Measurements from ENCODE around the gene DNAJC8.

The DNAJC8 gene

DNA sequence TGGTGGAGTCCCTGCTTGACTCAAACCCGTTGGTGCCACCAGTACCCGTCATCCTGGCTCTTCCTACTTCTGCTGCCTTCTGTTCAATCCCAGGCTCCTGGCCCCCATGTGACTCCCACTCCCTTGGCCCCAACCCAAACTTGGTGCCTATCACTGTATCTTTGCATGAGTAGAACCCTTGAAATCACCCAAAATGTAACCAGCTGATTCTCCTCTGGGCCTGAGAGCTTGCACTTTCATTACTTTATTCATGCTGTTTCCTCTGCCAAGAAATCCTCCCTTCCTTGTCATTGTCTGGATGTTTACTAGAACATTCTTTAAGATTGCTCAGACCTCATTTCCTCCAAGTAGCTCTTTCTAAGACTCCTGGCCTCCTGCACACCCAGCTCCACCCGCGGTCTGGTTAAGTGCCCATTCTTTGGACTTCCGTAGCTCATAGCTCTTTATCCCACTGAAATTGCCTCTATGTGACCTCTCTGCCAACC is 72.0 kb downstream of the DNAJC8 start:
- DNase-seq (ENCODE audit: insufficient read length), result no peak
- FAIRE-seq, result no peak

GRCh38 chr1:28159680-28160079 is 73.1 kb downstream of the DNAJC8 start:
- FAIRE-seq, result no peak
- no peak for DNase-seq (ENCODE audit: insufficient read length)
- no peak for TF ChIP-seq POLR2A (IDR thresholded peaks at IDR 0.05; ENCODE audit: low read depth, low read length)
- TF ChIP-seq POLR2AphosphoS5 (IDR thresholded peaks at IDR 0.05; ENCODE audit: low read depth, low read length), result no peak
- TF ChIP-seq TAF1 (IDR thresholded peaks at IDR 0.05; ENCODE audit: borderline replicate concordance, low read depth, low read length), result no peak

More for the DNA sequence above, 72.0 kb downstream of the DNAJC8 start:
- TF ChIP-seq POLR2AphosphoS5 (IDR thresholded peaks at IDR 0.05; ENCODE audit: low read depth, low read length), result no peak
- TF ChIP-seq TAF1 (IDR thresholded peaks at IDR 0.05; ENCODE audit: borderline replicate concordance, low read depth, low read length), result no peak
- TF ChIP-seq POLR2A (IDR thresholded peaks at IDR 0.05; ENCODE audit: low read depth, low read length), result no peak

DNA sequence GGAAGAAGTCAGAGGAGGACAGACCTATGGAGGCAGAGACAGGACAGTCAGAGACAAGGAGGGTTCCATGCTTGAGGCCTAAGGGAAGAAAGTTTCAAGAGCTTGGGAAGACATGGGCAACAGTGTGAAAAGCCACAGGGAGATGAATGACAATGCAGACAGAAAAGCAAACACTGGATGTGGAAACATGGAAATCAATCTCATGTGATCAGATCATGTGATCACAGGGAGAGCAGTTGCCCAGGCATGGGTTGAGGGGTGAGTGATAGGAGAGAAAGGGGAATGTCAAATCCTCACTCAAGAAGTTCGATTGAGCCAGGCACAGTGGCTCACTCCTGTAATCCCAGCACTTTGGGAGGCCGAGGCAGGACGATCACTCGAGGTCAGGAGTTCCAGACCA is 73.6 kb downstream of the DNAJC8 start:
- TF ChIP-seq POLR2A (IDR thresholded peaks at IDR 0.05; ENCODE audit: low read depth, low read length) (no peak), TAF1 (IDR thresholded peaks at IDR 0.05; ENCODE audit: borderline replicate concordance, low read depth, low read length) (no peak), POLR2AphosphoS5 (IDR thresholded peaks at IDR 0.05; ENCODE audit: low read depth, low read length) (no peak)
- DNase-seq (ENCODE audit: insufficient read length) (no peak), FAIRE-seq (no peak)

GRCh38 chr1:28157894-28158293 is 74.9 kb downstream of the DNAJC8 start:
- TF ChIP-seq POLR2A (IDR thresholded peaks at IDR 0.05; ENCODE audit: low read depth, low read length) (no peak), POLR2AphosphoS5 (IDR thresholded peaks at IDR 0.05; ENCODE audit: low read depth, low read length) (no peak), TAF1 (IDR thresholded peaks at IDR 0.05; ENCODE audit: borderline replicate concordance, low read depth, low read length) (no peak)

DNA sequence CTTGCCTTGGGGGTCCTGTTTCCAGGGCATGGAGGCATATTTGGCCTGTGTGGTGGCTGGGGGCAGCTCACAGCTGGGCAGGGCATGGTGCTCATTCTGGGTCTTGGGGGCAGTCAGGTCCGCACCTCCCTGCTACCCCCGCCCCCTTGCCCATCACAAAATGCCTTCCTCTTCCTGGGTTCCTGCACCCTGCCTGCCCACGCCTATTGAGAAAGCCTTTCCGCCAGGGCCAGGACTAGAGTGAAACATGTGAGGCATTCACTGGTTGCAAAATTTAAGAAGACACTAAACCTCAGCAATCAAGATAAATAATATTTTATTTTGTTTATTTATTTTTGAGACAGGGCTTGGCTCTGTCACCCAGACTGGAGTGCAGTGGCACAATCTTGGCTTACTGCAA is 76.0 kb downstream of the DNAJC8 start:
- FAIRE-seq (no peak), DNase-seq (ENCODE audit: insufficient read length) (no peak)
- no peak for TF ChIP-seq TAF1 (IDR thresholded peaks at IDR 0.05; ENCODE audit: borderline replicate concordance, low read depth, low read length)
- no peak for TF ChIP-seq POLR2A (IDR thresholded peaks at IDR 0.05; ENCODE audit: low read depth, low read length)
- no peak for TF ChIP-seq POLR2AphosphoS5 (IDR thresholded peaks at IDR 0.05; ENCODE audit: low read depth, low read length)

More at GRCh38 chr1:28157894-28158293, 74.9 kb downstream of the DNAJC8 start:
- DNase-seq (ENCODE audit: insufficient read length), result no peak
- FAIRE-seq, result no peak

DNA sequence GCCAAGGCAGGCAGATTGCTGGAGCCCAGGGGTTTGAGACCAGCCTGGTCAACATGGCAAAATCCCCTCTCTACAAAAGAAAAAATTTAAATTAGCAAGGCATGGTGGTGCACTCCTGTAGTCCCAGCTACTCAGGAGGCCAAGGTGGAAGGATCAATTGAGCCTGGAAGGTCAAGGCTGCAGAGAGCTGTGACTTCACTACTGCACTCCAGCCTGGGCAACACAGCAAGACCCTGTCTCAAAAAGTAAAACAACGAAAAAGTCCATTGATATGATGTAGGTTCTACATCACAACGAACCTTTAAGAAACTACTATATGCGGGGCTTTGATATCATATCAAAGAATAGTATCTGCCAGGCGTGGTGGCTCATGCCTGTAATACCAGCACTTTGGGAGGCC is 77.2 kb downstream of the DNAJC8 start:
- DNase-seq (ENCODE audit: insufficient read length) (no peak), FAIRE-seq (no peak)
- TF ChIP-seq POLR2AphosphoS5 (IDR thresholded peaks at IDR 0.05; ENCODE audit: low read depth, low read length), result no peak
- no peak for TF ChIP-seq POLR2A (IDR thresholded peaks at IDR 0.05; ENCODE audit: low read depth, low read length)
- no peak for TF ChIP-seq TAF1 (IDR thresholded peaks at IDR 0.05; ENCODE audit: borderline replicate concordance, low read depth, low read length)

DNA sequence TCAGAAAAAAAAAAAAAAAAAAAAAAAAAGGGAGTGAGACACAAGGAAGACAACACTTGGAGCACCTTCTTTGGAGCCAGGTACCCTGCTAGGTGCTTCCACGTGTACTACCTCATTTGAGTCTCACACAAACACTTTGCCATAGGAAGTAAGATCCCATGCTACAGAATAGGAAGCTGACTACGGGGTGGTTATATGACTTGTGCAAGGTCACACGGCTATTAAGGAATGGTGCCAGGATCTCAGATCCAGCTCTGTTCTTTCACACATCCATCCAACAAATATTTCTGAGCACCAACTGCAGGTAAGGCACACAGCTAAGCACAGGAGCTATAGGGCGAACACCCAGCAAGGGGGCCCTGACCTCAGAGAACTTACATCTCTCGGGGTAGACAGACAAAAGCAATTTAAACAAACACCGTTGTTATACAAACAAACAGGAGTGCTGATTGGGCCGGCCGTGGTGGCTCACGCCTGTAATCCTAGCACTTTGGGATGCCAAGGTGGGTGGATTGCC is 78.7 kb downstream of the DNAJC8 start:
- TF ChIP-seq POLR2AphosphoS5 (IDR thresholded peaks at IDR 0.05; ENCODE audit: low read depth, low read length), result no peak
- no peak for TF ChIP-seq TAF1 (IDR thresholded peaks at IDR 0.05; ENCODE audit: borderline replicate concordance, low read depth, low read length)
- no peak for TF ChIP-seq POLR2A (IDR thresholded peaks at IDR 0.05; ENCODE audit: low read depth, low read length)
- no peak for DNase-seq (ENCODE audit: insufficient read length)
- no peak for FAIRE-seq

Measured in GM12892 (cell line).